Nephron (organoid): ENCODE data around the gene GARNL3.

ENCODE experiments used
- H3K27ac Mint-ChIP-seq, 3 experiments: 2 replicates each; pipeline ENCODE4 v1.8.0; 2020; ENCODE audit warnings: mixed read lengths in 3 of 3, mild to moderate bottlenecking in 2 of 3, moderate library complexity in 1 of 3
- H3K27me3 Mint-ChIP-seq: 2 replicates; pipeline ENCODE4 v1.8.0; 2021; ENCODE audit warnings: low read depth, mild to moderate bottlenecking, moderate library complexity, mixed read lengths
- H3K36me3 Mint-ChIP-seq: 2 replicates; pipeline ENCODE4 v1.8.0; 2020; ENCODE audit warnings: low read depth, mixed read lengths
- H3K4me1 Mint-ChIP-seq: 2 replicates; pipeline ENCODE4 v1.8.0; 2020; ENCODE audit warnings: mixed read lengths
- H3K4me3 Mint-ChIP-seq, 3 experiments: 2 replicates each; pipeline ENCODE4 v1.8.0; 2020; ENCODE audit warnings: mild to moderate bottlenecking in 3 of 3, mixed read lengths in 3 of 3, moderate library complexity in 2 of 3
- H3K9me3 Mint-ChIP-seq: 2 replicates; pipeline ENCODE4 v1.8.0; 2020; ENCODE audit warnings: mixed read lengths
- TF ChIP-seq, protein P1 (sequence below), 3 experiments: fragments of 200-600 bp; sonication (generic); IDR thresholded peaks; one replicate each; pipeline ENCODE4 v1.5.0; 2021; ENCODE audit warnings: antibody characterized with exemption in 3 of 3; ENCODE audit not compliant: unreplicated experiment in 3 of 3

The GARNL3 gene

DNA sequence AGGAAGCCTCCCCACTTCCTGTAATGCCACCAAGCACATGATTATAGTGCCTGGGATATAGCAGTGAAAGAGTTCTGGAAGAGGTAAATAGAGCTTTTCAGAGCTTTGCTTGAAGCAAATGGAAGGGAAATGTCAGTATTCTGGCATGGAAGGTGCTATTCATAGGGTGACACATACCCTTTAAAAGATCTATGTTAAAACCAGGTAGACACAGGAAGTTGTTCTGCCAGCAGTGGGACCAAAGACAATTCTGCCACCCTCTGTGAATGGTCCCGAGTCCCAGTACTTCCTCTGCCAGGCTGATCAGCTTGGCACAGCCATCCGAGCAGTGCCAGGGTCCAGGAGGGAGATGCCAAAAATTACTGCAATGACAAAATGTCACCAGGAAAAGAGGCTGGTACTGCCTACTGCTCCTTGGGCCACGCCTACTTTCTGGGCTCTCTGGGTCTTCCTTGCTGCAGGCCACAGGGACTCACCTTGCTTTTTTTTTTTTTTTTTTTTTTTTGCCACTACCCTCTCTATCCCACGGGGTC lies 26.7 kb downstream of the GARNL3 start:
- Mint-ChIP-seq H3K27ac (no peak overlapping the region), H3K27me3 (no peaks in the 10 kb centered on the region), H3K36me3 (no peaks in the 10 kb centered on the region), H3K4me1 (peaks cover 5% of the 10 kb centered on the region), H3K4me3 (no peak overlapping the region), H3K9me3 (no peaks in the 10 kb centered on the region)
- TF ChIP-seq, protein P1, sequence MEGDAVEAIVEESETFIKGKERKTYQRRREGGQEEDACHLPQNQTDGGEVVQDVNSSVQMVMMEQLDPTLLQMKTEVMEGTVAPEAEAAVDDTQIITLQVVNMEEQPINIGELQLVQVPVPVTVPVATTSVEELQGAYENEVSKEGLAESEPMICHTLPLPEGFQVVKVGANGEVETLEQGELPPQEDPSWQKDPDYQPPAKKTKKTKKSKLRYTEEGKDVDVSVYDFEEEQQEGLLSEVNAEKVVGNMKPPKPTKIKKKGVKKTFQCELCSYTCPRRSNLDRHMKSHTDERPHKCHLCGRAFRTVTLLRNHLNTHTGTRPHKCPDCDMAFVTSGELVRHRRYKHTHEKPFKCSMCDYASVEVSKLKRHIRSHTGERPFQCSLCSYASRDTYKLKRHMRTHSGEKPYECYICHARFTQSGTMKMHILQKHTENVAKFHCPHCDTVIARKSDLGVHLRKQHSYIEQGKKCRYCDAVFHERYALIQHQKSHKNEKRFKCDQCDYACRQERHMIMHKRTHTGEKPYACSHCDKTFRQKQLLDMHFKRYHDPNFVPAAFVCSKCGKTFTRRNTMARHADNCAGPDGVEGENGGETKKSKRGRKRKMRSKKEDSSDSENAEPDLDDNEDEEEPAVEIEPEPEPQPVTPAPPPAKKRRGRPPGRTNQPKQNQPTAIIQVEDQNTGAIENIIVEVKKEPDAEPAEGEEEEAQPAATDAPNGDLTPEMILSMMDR (IDR thresholded peaks at IDR 0.05; ENCODE audit: unreplicated experiment in 3 of 3), result no peak

DNA sequence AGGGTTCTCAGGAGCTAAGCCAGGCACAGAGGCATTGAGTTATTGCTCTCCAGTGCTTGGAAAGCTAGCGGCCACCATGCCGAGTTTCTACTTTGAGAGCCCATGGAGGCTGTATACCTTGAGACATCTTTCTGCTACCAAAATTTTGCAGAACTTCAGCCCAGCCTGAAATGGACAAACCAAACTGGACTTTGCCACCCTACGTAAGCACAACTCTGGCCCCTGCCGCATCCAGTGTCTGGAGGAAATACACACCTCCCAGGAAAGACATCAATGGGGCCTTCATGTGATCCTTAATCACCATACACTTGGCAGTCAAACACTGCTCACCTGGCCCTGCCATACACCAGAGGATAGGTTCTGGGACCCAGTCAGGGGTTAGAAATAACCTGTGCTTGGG lies 27.8 kb downstream of the GARNL3 start:
- Mint-ChIP-seq H3K27me3 (no peaks in the 10 kb centered on the region), H3K9me3 (no peaks in the 10 kb centered on the region), H3K27ac (no peak overlapping the region), H3K4me1 (peaks cover 4% of the 10 kb centered on the region), H3K36me3 (no peaks in the 10 kb centered on the region), H3K4me3 (no peak overlapping the region)
- TF ChIP-seq, protein P1 (IDR thresholded peaks at IDR 0.05; ENCODE audit: unreplicated experiment in 3 of 3), result no peak

DNA sequence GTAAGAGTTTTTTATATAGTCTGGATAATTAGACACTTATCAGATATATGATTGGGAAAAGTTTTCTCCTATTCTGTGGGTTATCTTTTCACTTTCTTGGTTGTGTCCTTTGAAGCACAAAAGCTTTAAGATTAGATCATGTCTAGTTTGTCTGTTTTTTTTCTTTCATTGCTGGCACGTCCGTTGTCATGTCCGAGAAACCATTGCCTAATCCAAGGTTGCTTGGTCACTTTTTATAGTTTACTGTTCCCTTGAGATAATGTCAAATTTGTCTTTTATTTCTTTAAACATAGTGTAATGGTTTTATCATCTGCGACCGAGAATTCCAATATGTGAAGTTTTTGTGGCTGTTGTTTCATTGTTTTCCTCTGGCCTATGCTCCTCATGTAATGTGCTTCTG lies 28.8 kb downstream of the GARNL3 start:
- Mint-ChIP-seq H3K4me1 (no peaks in the 10 kb centered on the region), H3K4me3 (no peak overlapping the region)

DNA sequence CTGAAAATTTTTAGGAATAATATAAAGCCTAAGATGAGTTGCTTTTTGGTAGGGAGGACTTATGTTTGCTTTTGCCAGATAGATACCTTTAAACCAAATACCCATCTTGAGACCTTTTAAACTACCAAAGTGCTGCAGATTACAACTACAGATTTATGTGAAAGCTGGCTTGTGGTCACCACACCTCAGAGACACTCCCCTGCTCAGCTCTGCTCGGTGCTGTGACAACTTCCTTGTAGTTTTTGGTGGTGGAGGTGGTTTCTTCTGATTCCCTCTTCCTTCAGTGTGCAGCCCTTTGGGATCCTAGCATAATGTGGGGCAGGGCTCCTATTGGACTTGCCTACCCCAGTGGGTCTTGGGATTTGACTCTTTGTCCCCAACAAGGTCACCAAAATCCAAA lies 29.2 kb downstream of the GARNL3 start:
- H3K4me3 Mint-ChIP-seq, result no peak overlapping the region
- H3K4me1 Mint-ChIP-seq, result no peaks in the 10 kb centered on the region
- H3K36me3 Mint-ChIP-seq, result no peaks in the 10 kb centered on the region
- H3K27ac Mint-ChIP-seq, result no peak overlapping the region
- TF ChIP-seq, protein P1 (IDR thresholded peaks at IDR 0.05; ENCODE audit: unreplicated experiment in 3 of 3), result no peak
- no peaks in the 10 kb centered on the region for H3K9me3 Mint-ChIP-seq
- H3K27me3 Mint-ChIP-seq, result no peaks in the 10 kb centered on the region

More for the DNA sequence above, 28.8 kb downstream of the GARNL3 start:
- TF ChIP-seq, protein P1 (IDR thresholded peaks at IDR 0.05; ENCODE audit: unreplicated experiment in 3 of 3), result no peak
- no peaks in the 10 kb centered on the region for H3K36me3 Mint-ChIP-seq
- H3K27ac Mint-ChIP-seq, result no peak overlapping the region
- no peaks in the 10 kb centered on the region for H3K27me3 Mint-ChIP-seq
- no peaks in the 10 kb centered on the region for H3K9me3 Mint-ChIP-seq

DNA sequence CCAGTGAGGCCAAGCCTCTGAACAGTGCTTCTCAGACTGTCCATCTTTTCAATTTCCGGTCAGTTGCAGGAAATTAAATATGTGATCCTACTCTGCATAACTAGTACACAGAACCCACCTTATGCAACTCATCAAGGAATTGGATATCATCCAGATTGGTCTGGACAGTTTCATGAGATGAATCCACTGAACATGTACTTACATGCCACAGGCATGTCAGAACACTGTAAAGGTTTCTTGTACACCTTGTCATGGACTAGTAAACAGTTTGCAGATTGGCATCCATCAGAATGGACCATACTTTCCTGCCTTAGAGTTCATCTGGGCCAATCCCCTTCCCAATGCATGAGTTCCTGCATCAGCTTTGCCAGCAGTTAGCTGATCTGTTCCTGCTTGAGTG lies 30.4 kb downstream of the GARNL3 start:
- Mint-ChIP-seq H3K4me3 (no peak overlapping the region), H3K9me3 (no peaks in the 10 kb centered on the region), H3K36me3 (no peaks in the 10 kb centered on the region), H3K27me3 (no peaks in the 10 kb centered on the region), H3K27ac (no peak overlapping the region), H3K4me1 (no peaks in the 10 kb centered on the region)
- TF ChIP-seq, protein P1 (IDR thresholded peaks at IDR 0.05; ENCODE audit: unreplicated experiment in 3 of 3), result no peak

DNA sequence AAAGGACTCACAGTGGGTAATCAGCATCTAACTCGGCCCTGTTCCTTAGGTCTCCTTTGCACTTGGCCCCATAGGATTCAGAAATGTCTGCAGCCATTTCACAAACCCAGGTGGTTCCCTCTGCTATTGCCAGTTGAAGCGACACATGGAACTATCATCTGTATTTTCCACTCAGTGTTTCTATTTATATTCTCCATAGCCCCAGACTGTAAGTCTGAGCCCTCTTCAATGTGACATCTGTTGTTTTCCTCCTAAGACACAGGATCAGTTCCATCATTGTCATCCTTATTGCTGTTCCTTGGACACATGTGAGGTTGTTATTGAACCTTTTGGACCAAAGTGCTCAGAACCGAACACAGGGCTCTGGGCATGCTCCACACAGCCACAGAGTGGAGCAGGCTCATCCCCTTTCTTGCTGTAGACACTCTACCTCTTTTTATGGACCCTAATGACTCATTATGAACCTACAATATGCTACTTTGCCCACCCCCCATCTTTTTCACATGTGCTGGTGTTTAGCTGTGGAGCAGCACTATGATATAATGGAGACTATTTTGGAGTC lies 36.4 kb downstream of the GARNL3 start:
- TF ChIP-seq, protein P1 (IDR thresholded peaks at IDR 0.05; ENCODE audit: unreplicated experiment in 3 of 3), result no peak
- Mint-ChIP-seq H3K27ac (peak overlapping the region; percentile 38 to 87 (median 41)), H3K36me3 (no peaks in the 10 kb centered on the region), H3K4me1 (peaks cover 9% of the 10 kb centered on the region), H3K4me3 (no peak overlapping the region), H3K27me3 (peaks cover 3% of the 10 kb centered on the region), H3K9me3 (no peaks in the 10 kb centered on the region)
